Smooth muscle cell (in vitro differentiated cells): ENCODE results near the gene PAXX. TPM values are rescaled to one million over a fixed set of nuclear protein-coding genes. Genes with fewer than 3 reads are reported as not detected.

Experiments
- DNase-seq: peaks from one replicate; lab custom pipeline; 2025; ENCODE audit not compliant: unreplicated experiment; lab: John Stamatoyannopoulos, UW
- H2AFZ ChIP-seq: fragments of 200-600 bp; sonication (generic); 2 replicates; pipeline ENCODE4 v1.6.0; 2016; ENCODE audit warnings: antibody characterized with exemption, low read depth, mild to moderate bottlenecking
- H3F3A ChIP-seq: fragments of 200-600 bp; sonication (generic); 2 replicates; pipeline ENCODE4 v1.6.0; 2017; ENCODE audit warnings: antibody characterized with exemption, low read depth
- H3K27ac ChIP-seq: fragments of 200-600 bp; sonication (generic); 2 replicates; pipeline ENCODE4 v1.5.1; 2016; ENCODE audit warnings: low read depth, mild to moderate bottlenecking
- H3K27me3 ChIP-seq: fragments of 200-600 bp; sonication (generic); 2 replicates; pipeline ENCODE4 v1.6.1; 2016; ENCODE audit warnings: low read depth, mild to moderate bottlenecking
- H3K36me3 ChIP-seq: fragments of 200-600 bp; sonication (generic); 2 replicates; pipeline ENCODE4 v1.5.1; 2016; ENCODE audit warnings: low read depth
- H3K4me1 ChIP-seq: fragments of 200-600 bp; sonication (generic); 2 replicates; pipeline ENCODE4 v1.5.1; 2016; ENCODE audit warnings: low read depth
- H3K4me2 ChIP-seq: fragments of 200-600 bp; sonication (generic); 2 replicates; pipeline ENCODE4 v1.6.0; 2016; ENCODE audit warnings: mild to moderate bottlenecking
- H3K4me3 ChIP-seq: fragments of 200-600 bp; sonication (generic); 2 replicates; pipeline ENCODE4 v1.5.1; 2016; ENCODE audit warnings: mild to moderate bottlenecking
- H3K79me2 ChIP-seq: fragments of 200-600 bp; sonication (generic); 2 replicates; pipeline ENCODE4 v1.6.0; 2016; ENCODE audit warnings: low read depth, mild to moderate bottlenecking
- H3K9ac ChIP-seq: fragments of 200-600 bp; sonication (generic); 2 replicates; pipeline ENCODE4 v1.6.0; 2016; ENCODE audit warnings: low read depth
- H3K9me3 ChIP-seq: fragments of 200-600 bp; sonication (generic); replicated peaks from 2 replicates; pipeline ENCODE4 v1.5.1; 2016; ENCODE audit warnings: low read depth
- H4K20me1 ChIP-seq: fragments of 200-600 bp; sonication (generic); 2 replicates; pipeline ENCODE4 v1.6.0; 2016; ENCODE audit warnings: low read depth
- WGBS: methylation state at CpG from one replicate; pipeline ENCODE4 v1.1.7; 2016; ENCODE audit warnings: low lambda C conversion rate; 5-methylcytosine and 5-hydroxymethylcytosine counted together
- polyA plus RNA-seq: library from polyadenylated mRNA; unstranded; fragments of >200 nt; fragmentation: Nextera tagmentation; extraction: Ambion mirVana; gene quantifications from 2 replicates; pipeline ENCODE4 v1.2.1, GENCODE V29; 2016
- total RNA-seq: library from RNA; depleted of rRNA; stranded (reverse); fragments of >200 nt; gene quantifications from 2 replicates; pipeline ENCODE4 v1.2.3, GENCODE V29; 2014
- TF ChIP-seq, protein P1 (sequence below): fragments of 200-600 bp; sonication (generic); IDR thresholded peaks from 2 replicates; pipeline ENCODE4 v1.5.1; 2017; ENCODE audit warnings: borderline replicate concordance, mild to moderate bottlenecking, antibody characterized with exemption; ENCODE audit not compliant: insufficient read depth, poor library complexity, severe bottlenecking

Gene PAXX
- total and polyA plus RNA-seq, 2 experiments from 2014 or later = 27.4 to 62.0 TPM

DNA sequence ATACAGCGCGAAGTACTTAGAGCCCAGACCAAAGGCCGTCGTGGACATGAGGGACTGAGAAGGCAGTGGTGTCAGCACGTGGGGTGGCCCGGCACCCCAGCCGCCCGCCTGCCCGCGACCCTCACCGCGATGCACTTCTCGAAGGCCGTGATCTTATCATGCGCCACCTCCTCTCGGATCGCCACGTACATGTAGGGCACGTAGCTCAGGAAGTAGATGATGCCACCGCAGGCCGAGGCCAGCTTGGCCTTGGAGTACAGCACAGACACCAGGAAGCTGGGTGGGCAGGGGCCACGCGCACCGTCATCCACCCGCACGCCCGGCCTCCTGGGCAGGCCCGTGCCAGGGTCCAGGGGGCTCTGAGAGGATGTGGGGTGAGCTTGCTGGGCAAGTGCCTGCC is 24.8 kb downstream of the PAXX start:
- no peak for DNase-seq
- Histone ChIP-seq H3K4me2 (no peak overlapping the region), H3F3A (no peaks in the 10 kb centered on the region), H3K9ac (no peak overlapping the region), H3K36me3 (no peaks in the 10 kb centered on the region), H2AFZ (no peak overlapping the region), H3K27ac (no peak overlapping the region), H3K9me3 (no peaks in the 10 kb centered on the region), H3K4me3 (no peak overlapping the region), H3K4me1 (no peaks in the 10 kb centered on the region), H4K20me1 (no peaks in the 10 kb centered on the region), H3K79me2 (no peaks in the 10 kb centered on the region), H3K27me3 (no peaks in the 10 kb centered on the region)
- WGBS = 98% methylated on average over 28 of the region's 28 CpGs
- TF ChIP-seq, protein P1, sequence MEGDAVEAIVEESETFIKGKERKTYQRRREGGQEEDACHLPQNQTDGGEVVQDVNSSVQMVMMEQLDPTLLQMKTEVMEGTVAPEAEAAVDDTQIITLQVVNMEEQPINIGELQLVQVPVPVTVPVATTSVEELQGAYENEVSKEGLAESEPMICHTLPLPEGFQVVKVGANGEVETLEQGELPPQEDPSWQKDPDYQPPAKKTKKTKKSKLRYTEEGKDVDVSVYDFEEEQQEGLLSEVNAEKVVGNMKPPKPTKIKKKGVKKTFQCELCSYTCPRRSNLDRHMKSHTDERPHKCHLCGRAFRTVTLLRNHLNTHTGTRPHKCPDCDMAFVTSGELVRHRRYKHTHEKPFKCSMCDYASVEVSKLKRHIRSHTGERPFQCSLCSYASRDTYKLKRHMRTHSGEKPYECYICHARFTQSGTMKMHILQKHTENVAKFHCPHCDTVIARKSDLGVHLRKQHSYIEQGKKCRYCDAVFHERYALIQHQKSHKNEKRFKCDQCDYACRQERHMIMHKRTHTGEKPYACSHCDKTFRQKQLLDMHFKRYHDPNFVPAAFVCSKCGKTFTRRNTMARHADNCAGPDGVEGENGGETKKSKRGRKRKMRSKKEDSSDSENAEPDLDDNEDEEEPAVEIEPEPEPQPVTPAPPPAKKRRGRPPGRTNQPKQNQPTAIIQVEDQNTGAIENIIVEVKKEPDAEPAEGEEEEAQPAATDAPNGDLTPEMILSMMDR = no peak

DNA sequence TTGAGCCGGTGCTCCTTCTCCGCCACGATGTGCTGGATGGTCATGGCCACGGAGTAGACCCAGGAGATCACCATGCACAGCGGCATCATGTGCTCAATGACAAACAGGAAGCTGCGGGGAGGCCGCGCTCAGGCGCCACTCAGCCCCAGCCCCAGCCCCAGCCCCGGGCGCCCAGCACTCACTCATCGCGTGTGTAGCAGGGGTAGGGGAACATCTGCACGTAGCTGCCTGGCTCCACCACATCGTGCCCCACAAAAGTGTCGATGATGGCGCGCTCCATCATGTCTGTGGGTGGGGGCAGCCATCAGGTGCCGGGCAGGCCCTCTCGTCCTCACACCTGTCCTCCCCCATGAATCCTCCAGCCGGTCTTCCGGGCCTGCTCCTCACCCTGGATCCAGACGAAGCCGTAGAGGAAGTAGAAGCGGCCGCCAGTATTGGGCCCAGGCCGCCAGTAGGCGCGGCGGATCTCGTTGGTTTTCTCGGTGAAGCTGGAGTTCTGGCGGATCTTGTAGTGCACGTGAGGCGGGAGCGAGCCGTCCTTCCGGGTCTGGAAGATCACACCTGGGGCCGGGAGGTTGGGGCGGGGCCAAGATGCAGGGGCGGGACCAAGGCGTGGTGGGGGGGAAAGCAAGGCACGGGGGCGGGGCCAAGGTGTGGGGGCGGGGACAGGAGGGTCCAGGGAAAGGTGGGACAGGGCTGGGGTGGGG is 25.7 kb downstream of the PAXX start:
- 92% methylated on average over 35 of the region's 45 CpGs for WGBS

DNA sequence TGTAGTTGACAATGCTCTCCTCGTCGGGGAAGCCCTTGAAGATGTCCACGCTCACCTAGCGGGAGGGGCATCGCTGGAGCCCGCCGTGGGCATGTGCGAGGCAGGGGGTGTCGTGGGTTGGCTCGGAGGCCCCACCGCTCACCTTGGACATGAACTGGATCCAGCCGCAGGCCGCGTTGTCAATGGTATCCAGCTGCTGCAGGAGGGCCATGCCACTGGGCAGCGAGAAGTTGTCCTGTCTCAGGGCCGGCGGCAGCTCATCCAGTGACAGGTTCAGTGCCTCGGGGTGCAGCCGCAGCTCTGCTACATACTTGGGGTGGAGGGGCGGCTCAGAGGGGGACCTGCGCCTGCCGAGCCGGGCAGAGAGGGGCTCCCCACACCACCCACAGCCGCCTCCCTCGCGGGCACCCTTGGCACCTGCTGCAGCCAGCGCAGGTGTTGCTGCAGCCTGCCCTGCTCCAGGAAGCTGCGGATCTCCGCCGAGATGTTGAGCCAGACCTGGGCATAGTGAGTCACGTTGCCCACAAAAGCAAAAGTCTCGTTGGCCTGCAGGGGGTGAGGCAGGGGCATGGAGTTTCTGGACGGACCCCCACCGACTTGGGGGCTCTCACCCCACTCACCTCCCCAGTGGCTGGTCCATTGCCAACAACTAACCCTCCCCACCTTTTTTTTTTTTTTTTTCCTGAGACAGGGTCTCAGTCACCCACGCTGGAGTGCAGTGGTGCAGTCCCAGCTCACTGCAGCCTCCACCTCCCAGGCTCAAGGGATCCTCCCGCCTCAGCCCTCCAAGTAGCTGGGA is 26.7 kb downstream of the PAXX start:
- Histone ChIP-seq H3K27me3 (no peaks in the 10 kb centered on the region), H3K4me3 (no peak overlapping the region), H3K4me2 (no peak overlapping the region), H2AFZ (no peak overlapping the region), H3K79me2 (no peaks in the 10 kb centered on the region), H3K27ac (no peak overlapping the region), H3K36me3 (no peaks in the 10 kb centered on the region), H3K9me3 (no peaks in the 10 kb centered on the region), H3K9ac (no peak overlapping the region), H3F3A (no peaks in the 10 kb centered on the region), H3K4me1 (no peaks in the 10 kb centered on the region), H4K20me1 (no peaks in the 10 kb centered on the region)
- no peak for DNase-seq
- TF ChIP-seq, protein P1 = no peak
- WGBS = 91% methylated on average over 32 of the region's 36 CpGs

More for the DNA sequence above, 25.7 kb downstream of the PAXX start:
- Histone ChIP-seq H3K4me3 (no peak overlapping the region), H3K4me2 (no peak overlapping the region), H3K4me1 (no peaks in the 10 kb centered on the region), H3K9me3 (no peaks in the 10 kb centered on the region), H3K27ac (no peak overlapping the region), H3K9ac (no peak overlapping the region), H3K36me3 (no peaks in the 10 kb centered on the region), H3K27me3 (no peaks in the 10 kb centered on the region), H4K20me1 (no peaks in the 10 kb centered on the region), H3K79me2 (no peaks in the 10 kb centered on the region), H3F3A (no peaks in the 10 kb centered on the region), H2AFZ (no peak overlapping the region)
- DNase-seq = no peak
- TF ChIP-seq, protein P1 = no peak
